MM.1S (cell line): ENCODE data around the gene SORL1.

Experiments
- EZH2 ChIP-seq: fragments of 300-600 bp; sonication (generic); optimal IDR thresholded peaks from 2 replicates; pipeline ENCODE3; 2017; ENCODE audit warnings: low read depth, mild to moderate bottlenecking, antibody characterized with exemption, low read length, mixed read lengths
- EZH2phosphoT487 ChIP-seq: fragments of 300-600 bp; sonication (generic); IDR thresholded peaks from 2 replicates; pipeline ENCODE4 v1.6.1; 2018; ENCODE audit warnings: antibody characterized with exemption, low read length
- TF ChIP-seq, protein P1 (sequence below): fragments of 300-600 bp; sonication (generic); IDR thresholded peaks from 2 replicates; pipeline ENCODE4 v1.5.1; 2016; ENCODE audit warnings: antibody characterized with exemption, low read length, mixed read lengths

GRCh38 chr11:121564948-121565684, 113.0 kb downstream of the SORL1 start:
- TF ChIP-seq, protein P1, sequence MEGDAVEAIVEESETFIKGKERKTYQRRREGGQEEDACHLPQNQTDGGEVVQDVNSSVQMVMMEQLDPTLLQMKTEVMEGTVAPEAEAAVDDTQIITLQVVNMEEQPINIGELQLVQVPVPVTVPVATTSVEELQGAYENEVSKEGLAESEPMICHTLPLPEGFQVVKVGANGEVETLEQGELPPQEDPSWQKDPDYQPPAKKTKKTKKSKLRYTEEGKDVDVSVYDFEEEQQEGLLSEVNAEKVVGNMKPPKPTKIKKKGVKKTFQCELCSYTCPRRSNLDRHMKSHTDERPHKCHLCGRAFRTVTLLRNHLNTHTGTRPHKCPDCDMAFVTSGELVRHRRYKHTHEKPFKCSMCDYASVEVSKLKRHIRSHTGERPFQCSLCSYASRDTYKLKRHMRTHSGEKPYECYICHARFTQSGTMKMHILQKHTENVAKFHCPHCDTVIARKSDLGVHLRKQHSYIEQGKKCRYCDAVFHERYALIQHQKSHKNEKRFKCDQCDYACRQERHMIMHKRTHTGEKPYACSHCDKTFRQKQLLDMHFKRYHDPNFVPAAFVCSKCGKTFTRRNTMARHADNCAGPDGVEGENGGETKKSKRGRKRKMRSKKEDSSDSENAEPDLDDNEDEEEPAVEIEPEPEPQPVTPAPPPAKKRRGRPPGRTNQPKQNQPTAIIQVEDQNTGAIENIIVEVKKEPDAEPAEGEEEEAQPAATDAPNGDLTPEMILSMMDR, result no peak
- no peak for TF ChIP-seq EZH2phosphoT487
- TF ChIP-seq EZH2, result no peak
